ENCODE results near the gene KCNRG. TPM values are rescaled to one million over a fixed set of nuclear protein-coding genes. Genes with fewer than 3 reads are reported as not detected.

Gene KCNRG
- total RNA-seq, 4 donors from 2014 or later = 0.32 to 6.7 (median 3.4) TPM

DNA sequence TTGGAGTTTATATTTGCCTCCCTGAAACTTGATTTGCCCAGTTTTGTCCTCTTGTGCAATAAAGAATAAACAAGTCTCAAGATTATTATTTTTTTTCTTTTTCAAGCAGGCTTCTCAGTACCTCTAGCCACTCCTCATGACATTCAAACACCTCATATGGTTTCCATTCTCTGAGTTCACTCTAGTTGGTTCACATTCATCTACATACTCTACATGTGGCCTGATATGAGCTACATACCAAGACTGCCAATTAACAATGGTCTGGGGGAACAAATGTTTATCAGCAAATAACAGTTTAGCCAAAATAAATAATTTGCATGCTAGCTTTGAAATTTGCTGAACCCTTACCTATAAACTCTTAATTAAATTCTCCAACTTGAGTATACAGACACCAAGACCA, 22.5 kb downstream of the KCNRG start:
- H3K27ac ChIP-seq = no peak overlapping the region
- H3K4me1 ChIP-seq = no peaks in the 10 kb centered on the region
- no peaks in the 10 kb centered on the region for H3K27me3 ChIP-seq
- H3K4me3 ChIP-seq = no peak overlapping the region
- ATAC-seq = no peak
- H3K9me3 ChIP-seq = no peaks in the 10 kb centered on the region
- H3K36me3 ChIP-seq = peaks cover 0 to 21% of the 10 kb centered on the region in 2 donors
- TF ChIP-seq, protein P1, sequence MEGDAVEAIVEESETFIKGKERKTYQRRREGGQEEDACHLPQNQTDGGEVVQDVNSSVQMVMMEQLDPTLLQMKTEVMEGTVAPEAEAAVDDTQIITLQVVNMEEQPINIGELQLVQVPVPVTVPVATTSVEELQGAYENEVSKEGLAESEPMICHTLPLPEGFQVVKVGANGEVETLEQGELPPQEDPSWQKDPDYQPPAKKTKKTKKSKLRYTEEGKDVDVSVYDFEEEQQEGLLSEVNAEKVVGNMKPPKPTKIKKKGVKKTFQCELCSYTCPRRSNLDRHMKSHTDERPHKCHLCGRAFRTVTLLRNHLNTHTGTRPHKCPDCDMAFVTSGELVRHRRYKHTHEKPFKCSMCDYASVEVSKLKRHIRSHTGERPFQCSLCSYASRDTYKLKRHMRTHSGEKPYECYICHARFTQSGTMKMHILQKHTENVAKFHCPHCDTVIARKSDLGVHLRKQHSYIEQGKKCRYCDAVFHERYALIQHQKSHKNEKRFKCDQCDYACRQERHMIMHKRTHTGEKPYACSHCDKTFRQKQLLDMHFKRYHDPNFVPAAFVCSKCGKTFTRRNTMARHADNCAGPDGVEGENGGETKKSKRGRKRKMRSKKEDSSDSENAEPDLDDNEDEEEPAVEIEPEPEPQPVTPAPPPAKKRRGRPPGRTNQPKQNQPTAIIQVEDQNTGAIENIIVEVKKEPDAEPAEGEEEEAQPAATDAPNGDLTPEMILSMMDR (IDR thresholded peaks at IDR 0.05) = no peak

- 97 to 100% methylated on average over 3 to 6 of the region's 6 CpGs for WGBS, 2 donors (ENCODE audit: low coverage in 1 of 2)
- Histone ChIP-seq H3K9me3 (no peaks in the 10 kb centered on the region), H3K27me3 (no peaks in the 10 kb centered on the region), H3K4me3 (no peak overlapping the region), H3K27ac (no peak overlapping the region), H3K4me1 (no peaks in the 10 kb centered on the region), H3K36me3 (peaks cover 0 to 26% of the 10 kb centered on the region in 2 donors)
- ATAC-seq = no peak
- TF ChIP-seq, protein P1 (IDR thresholded peaks at IDR 0.05) = no peak
- TF ChIP-seq POLR2A (IDR thresholded peaks at IDR 0.05) (no peak), POLR2AphosphoS5 (IDR thresholded peaks at IDR 0.05) (no peak), EP300 (IDR thresholded peaks at IDR 0.05) (no peak)
Observed at GRCh38 chr13:50038266-50038665, 23.0 kb downstream of the KCNRG start.

DNA sequence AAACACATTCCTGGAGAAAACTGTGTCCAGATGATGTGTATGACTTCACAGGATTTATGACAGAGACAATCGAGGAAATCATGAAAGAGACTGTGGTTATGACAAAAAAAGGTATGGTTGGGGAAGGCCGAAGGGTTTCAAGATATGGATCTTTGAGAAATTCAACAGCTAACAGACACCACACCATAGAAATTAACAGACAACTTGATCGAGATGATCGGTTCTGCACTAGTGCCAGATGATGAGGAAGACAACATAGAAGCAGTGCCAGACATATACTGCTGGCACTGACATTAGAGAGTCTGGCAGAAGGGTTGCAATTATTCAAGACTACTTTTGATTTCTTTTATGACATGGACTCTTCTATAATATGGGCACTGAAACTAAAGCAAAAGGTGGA, 37.2 kb downstream of the KCNRG start:
- TF ChIP-seq POLR2AphosphoS5 (IDR thresholded peaks at IDR 0.05) = no peak
- no peak for TF ChIP-seq EP300 (IDR thresholded peaks at IDR 0.05)
- TF ChIP-seq, protein P1 (IDR thresholded peaks at IDR 0.05) = no peak
- TF ChIP-seq POLR2A (IDR thresholded peaks at IDR 0.05) = no peak
- Histone ChIP-seq H3K36me3 (peaks cover 0 to 21% of the 10 kb centered on the region in 2 donors), H3K4me1 (no peaks in the 10 kb centered on the region), H3K27ac (no peak overlapping the region), H3K4me3 (no peak overlapping the region), H3K9me3 (no peaks in the 10 kb centered on the region), H3K27me3 (no peaks in the 10 kb centered on the region)
- ATAC-seq = no peak
- WGBS, 2 donors (ENCODE audit: low coverage in 1 of 2) = 80 to 90% methylated on average over 1 to 4 of the region's 4 CpGs

DNA sequence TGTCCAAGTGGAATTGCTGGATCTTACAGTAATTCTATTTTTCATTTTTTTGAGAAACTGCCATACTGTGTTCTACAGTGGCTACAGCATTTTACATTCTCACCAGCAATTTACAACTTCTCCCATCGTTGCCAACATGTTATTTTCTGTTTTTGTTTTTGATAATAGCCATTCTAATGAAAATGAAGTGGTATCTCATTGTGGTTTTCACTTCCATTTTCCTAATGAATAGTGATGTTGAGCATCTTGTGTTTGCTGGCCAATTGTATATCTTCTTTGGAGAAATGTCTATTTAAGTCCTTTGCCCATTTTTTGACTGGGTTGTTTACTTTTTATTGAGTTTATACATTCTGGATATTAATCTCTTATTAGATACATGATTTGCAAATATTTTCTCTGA, 38.6 kb downstream of the KCNRG start:
- H3K4me1 ChIP-seq = no peaks in the 10 kb centered on the region
- H3K4me3 ChIP-seq = no peak overlapping the region
- H3K36me3 ChIP-seq = peaks cover 0 to 17% of the 10 kb centered on the region in 2 donors
- 82 to 100% methylated on average over 1 of the region's 1 CpG for WGBS, 2 donors (ENCODE audit: low coverage in 1 of 2)
- ATAC-seq = no peak
- H3K9me3 ChIP-seq = no peaks in the 10 kb centered on the region
- TF ChIP-seq POLR2A (IDR thresholded peaks at IDR 0.05) (no peak), POLR2AphosphoS5 (IDR thresholded peaks at IDR 0.05) (no peak), EP300 (IDR thresholded peaks at IDR 0.05) (no peak)
- TF ChIP-seq, protein P1 (IDR thresholded peaks at IDR 0.05) = no peak
- H3K27ac ChIP-seq = no peak overlapping the region
- no peaks in the 10 kb centered on the region for H3K27me3 ChIP-seq

DNA sequence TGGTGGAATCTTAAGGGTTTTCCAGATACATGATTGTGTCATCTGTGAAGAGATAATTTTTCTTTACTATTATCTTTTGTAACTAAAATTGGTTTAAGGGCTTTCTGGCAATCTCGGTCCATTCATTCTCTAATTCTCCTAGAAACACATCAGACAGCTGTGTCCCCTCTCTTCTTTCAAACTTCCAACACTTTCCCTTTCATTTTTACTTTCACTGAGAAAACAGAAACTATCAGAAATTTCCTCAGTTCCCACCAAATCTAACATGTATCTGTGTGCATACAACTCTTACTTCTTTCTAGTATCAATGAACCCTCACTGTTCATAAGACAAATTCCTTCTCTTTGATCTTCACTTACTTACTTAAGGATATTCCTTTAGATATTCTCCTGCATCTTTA, 40.2 kb downstream of the KCNRG start:
- Histone ChIP-seq H3K27me3 (no peaks in the 10 kb centered on the region), H3K36me3 (peaks cover 0 to 23% of the 10 kb centered on the region in 2 donors), H3K4me3 (no peak overlapping the region), H3K9me3 (no peaks in the 10 kb centered on the region), H3K27ac (no peak overlapping the region), H3K4me1 (no peaks in the 10 kb centered on the region)
- TF ChIP-seq EP300 (IDR thresholded peaks at IDR 0.05) (no peak), POLR2A (IDR thresholded peaks at IDR 0.05) (no peak), POLR2AphosphoS5 (IDR thresholded peaks at IDR 0.05) (no peak)
- TF ChIP-seq, protein P1 (IDR thresholded peaks at IDR 0.05) = no peak
- WGBS, 2 donors (ENCODE audit: low coverage in 1 of 2) = 80 to 83% methylated on average over 1 of the region's 1 CpG
- no peak for ATAC-seq
